ENCODE data around the gene CTNNBL1. TPM values are rescaled to one million over a fixed set of nuclear protein-coding genes. Genes with fewer than 3 reads are reported as not detected.

CTNNBL1 gene
- polyA plus RNA-seq, 4 donors: 36.2 to 66.5 (median 50.1) TPM

DNA sequence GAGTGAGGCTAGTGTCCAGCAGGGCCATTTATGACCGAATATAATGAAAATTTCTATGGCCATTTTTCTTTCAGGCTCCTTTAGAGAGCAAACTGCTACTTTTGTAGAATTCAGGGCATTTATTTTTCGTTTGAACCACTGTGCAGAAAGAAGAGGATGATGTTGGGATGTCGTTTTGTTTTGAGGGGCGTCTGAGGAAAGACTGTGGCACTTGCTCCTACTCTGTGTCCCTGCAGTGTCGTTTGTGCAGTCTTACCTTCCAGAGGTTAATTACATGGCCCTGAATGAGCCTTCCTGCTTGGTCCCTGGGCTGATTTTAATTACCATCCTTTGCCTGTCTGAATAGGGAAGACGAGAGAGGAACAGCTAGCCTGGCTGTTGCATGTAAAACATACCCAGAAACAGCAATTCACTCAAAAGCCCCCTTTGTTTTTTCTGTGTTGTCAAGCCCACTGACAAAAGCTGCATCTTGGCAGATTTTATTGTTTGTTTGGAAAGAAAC is 65.3 kb downstream of the CTNNBL1 start:
- H3K4me3 ChIP-seq (ENCODE audit: low read depth in 1 of 3, low read length in 3 of 3): no peak overlapping the region
- no peaks in the 10 kb centered on the region for H3K4me1 ChIP-seq (ENCODE audit: control insufficient read depth in 3 of 3, insufficient read depth in 2 of 3, low read depth in 1 of 3, low read length in 2 of 3)
- H3K27me3 ChIP-seq (ENCODE audit: control insufficient read depth in 3 of 3, insufficient read depth in 3 of 3, low read length in 3 of 3): no peaks in the 10 kb centered on the region
- WGBS, 3 donors: 84 to 93% (median 85%) methylated on average over 6 of the region's 6 CpGs
- H3K36me3 ChIP-seq (ENCODE audit: control insufficient read depth in 3 of 3, insufficient read depth in 2 of 3, low read depth in 1 of 3, low read length in 3 of 3): peaks cover 0 to 12% (median 8%) of the 10 kb centered on the region in 3 donors
- H3K27ac ChIP-seq (ENCODE audit: low read depth in 1 of 3, low read length in 2 of 3): no peak overlapping the region
- no peaks in the 10 kb centered on the region for H3K9me3 ChIP-seq (ENCODE audit: control insufficient read depth in 2 of 2, insufficient read depth in 1 of 2, low read depth in 1 of 2, low read length in 1 of 2)
- DNase-seq (no peak), FAIRE-seq (no peak)

DNA sequence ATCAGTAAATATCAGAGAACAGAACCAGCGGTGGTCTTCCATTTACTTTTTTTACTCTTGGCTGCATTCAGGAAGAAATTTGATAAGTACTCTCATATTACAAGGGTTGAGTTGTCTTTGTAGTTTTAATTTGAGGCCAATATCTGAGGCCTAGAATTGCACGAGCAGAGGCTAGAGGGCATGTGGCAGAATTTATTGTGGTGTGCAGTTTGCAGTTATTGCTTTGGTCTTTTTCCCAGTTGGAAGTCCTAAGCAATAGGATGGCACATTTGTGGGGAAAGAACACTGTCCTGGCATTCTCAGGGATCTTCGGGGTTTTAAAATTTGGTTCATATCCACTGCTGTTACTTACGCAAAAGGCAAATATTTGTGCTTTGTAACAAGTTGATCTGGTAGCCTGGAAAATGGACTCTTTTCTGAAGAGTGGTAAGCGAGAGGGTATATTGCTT is 66.0 kb downstream of the CTNNBL1 start:
- Histone ChIP-seq H3K9me3 (ENCODE audit: control insufficient read depth in 2 of 2, insufficient read depth in 1 of 2, low read depth in 1 of 2, low read length in 1 of 2) (no peaks in the 10 kb centered on the region), H3K4me3 (ENCODE audit: low read depth in 1 of 3, low read length in 3 of 3) (no peak overlapping the region), H3K27ac (ENCODE audit: low read depth in 1 of 3, low read length in 2 of 3) (no peak overlapping the region), H3K27me3 (ENCODE audit: control insufficient read depth in 3 of 3, insufficient read depth in 3 of 3, low read length in 3 of 3) (no peaks in the 10 kb centered on the region), H3K36me3 (ENCODE audit: control insufficient read depth in 3 of 3, insufficient read depth in 2 of 3, low read depth in 1 of 3, low read length in 3 of 3) (peaks cover 0 to 12% (median 8%) of the 10 kb centered on the region in 3 donors), H3K4me1 (ENCODE audit: control insufficient read depth in 3 of 3, insufficient read depth in 2 of 3, low read depth in 1 of 3, low read length in 2 of 3) (no peaks in the 10 kb centered on the region)
- no peak for DNase-seq
- no peak for FAIRE-seq
- WGBS, 3 donors: 95 to 96% (median 96%) methylated on average over 5 of the region's 5 CpGs

DNA sequence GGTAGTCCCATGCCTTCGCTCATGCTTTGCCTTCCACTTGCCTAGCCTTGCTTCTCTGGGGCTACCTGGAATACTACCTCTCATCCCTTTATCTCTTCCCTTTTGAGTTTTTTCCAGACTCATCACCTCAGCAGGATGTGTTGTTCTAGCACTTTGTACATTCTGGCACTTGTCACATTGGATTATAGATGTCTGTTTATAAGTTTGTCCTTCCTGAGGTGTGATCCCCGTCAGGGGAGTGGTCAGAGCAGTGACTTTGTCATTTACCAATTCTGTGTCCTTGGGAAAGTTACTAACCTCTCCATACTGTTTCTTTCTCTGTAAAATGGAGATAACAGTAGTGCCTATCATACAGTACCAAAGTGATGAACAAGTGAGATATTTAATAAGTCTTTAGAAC is 66.5 kb downstream of the CTNNBL1 start:
- FAIRE-seq (no peak), DNase-seq (no peak)

DNA sequence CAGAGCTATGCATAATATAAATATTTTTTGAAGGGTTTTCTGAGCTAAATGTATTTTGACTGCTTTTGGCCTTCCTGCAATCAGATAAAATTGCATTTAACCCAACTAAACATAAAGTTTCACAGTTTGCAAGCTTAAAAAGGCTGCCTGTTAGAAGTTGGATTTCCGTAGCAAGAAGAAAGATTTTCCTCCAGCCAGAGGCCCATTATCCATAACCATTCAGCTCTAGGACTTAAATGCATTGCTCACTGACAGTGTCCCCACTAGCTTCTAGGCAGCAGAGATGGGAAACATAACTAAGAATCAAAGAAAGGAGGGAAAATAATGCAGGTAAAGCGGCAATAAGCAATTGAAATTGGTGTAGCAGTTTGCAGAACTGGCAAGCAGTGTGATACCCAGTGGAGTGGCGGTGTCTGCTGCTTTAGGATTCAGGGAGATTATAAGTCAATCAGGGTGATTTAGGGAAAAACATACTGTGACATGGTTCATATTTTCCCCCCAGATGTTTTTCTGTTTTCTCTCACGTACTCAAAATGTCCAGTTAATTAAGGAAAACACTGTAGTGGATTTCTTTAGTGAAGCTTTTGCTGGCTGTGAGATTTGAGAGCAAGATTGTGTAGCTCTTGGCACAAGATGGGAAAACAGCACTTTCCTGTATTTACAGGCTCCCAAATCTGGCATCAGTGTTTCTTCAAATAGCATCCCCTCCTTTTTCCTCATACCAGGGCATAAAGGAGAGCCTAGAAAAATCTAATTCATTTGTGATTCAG is 69.1 kb downstream of the CTNNBL1 start:
- Histone ChIP-seq H3K27me3 (ENCODE audit: control insufficient read depth in 3 of 3, insufficient read depth in 3 of 3, low read length in 3 of 3) (no peaks in the 10 kb centered on the region), H3K27ac (ENCODE audit: low read depth in 1 of 3, low read length in 2 of 3) (no peak overlapping the region), H3K4me3 (ENCODE audit: low read depth in 1 of 3, low read length in 3 of 3) (no peak overlapping the region), H3K4me1 (ENCODE audit: control insufficient read depth in 3 of 3, insufficient read depth in 2 of 3, low read depth in 1 of 3, low read length in 2 of 3) (no peaks in the 10 kb centered on the region), H3K36me3 (ENCODE audit: control insufficient read depth in 3 of 3, insufficient read depth in 2 of 3, low read depth in 1 of 3, low read length in 3 of 3) (peaks cover 5 to 10% (median 6%) of the 10 kb centered on the region in 3 donors), H3K9me3 (ENCODE audit: control insufficient read depth in 2 of 2, insufficient read depth in 1 of 2, low read depth in 1 of 2, low read length in 1 of 2) (no peaks in the 10 kb centered on the region)
- no peak for FAIRE-seq
- DNase-seq: no peak
- 95 to 97% (median 96%) methylated on average over 4 of the region's 4 CpGs for WGBS, 3 donors

More for the DNA sequence above, 66.5 kb downstream of the CTNNBL1 start:
- no peaks in the 10 kb centered on the region for H3K27me3 ChIP-seq (ENCODE audit: control insufficient read depth in 3 of 3, insufficient read depth in 3 of 3, low read length in 3 of 3)
- no peaks in the 10 kb centered on the region for H3K4me1 ChIP-seq (ENCODE audit: control insufficient read depth in 3 of 3, insufficient read depth in 2 of 3, low read depth in 1 of 3, low read length in 2 of 3)
- H3K27ac ChIP-seq (ENCODE audit: low read depth in 1 of 3, low read length in 2 of 3): no peak overlapping the region
- H3K4me3 ChIP-seq (ENCODE audit: low read depth in 1 of 3, low read length in 3 of 3): no peak overlapping the region
- H3K36me3 ChIP-seq (ENCODE audit: control insufficient read depth in 3 of 3, insufficient read depth in 2 of 3, low read depth in 1 of 3, low read length in 3 of 3): peaks cover 4 to 12% (median 8%) of the 10 kb centered on the region in 3 donors
- H3K9me3 ChIP-seq (ENCODE audit: control insufficient read depth in 2 of 2, insufficient read depth in 1 of 2, low read depth in 1 of 2, low read length in 1 of 2): no peaks in the 10 kb centered on the region
- 89 to 96% (median 95%) methylated on average over 2 of the region's 2 CpGs for WGBS, 3 donors

DNA sequence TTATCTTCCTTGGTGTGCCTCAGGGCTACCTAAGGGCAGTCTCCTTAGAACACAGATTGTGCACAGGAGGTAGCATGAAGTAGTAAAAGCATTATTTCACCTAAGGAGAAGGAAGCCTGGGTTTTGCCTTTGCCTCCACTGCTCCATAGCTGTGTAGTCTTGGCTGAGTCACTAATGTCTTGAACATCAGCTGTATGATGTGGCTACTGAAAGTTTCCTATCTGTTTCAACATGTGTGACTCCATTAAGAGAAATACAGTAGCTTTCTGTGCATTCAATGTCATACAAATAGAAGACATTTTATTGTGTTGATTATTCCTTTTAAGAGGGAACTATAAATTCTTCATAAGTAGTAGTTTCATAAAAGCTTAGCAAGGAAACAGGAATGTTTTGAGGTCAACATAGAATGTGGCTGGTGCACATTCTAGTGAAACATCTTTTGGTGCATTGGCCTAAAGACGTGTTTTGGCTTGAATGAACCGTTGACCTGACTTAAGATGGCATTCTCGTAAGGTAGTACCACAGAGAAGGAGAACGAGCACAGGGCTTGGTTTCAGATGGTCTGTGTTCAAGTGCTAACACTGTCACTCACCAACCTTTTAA is 70.6 kb downstream of the CTNNBL1 start:
- Histone ChIP-seq H3K4me3 (ENCODE audit: low read depth in 1 of 3, low read length in 3 of 3) (no peak overlapping the region), H3K27ac (ENCODE audit: low read depth in 1 of 3, low read length in 2 of 3) (no peak overlapping the region), H3K27me3 (ENCODE audit: control insufficient read depth in 3 of 3, insufficient read depth in 3 of 3, low read length in 3 of 3) (no peaks in the 10 kb centered on the region), H3K9me3 (ENCODE audit: control insufficient read depth in 2 of 2, insufficient read depth in 1 of 2, low read depth in 1 of 2, low read length in 1 of 2) (no peaks in the 10 kb centered on the region), H3K36me3 (ENCODE audit: control insufficient read depth in 3 of 3, insufficient read depth in 2 of 3, low read depth in 1 of 3, low read length in 3 of 3) (peaks cover 2 to 6% (median 5%) of the 10 kb centered on the region in 3 donors), H3K4me1 (ENCODE audit: control insufficient read depth in 3 of 3, insufficient read depth in 2 of 3, low read depth in 1 of 3, low read length in 2 of 3) (no peaks in the 10 kb centered on the region)
- WGBS, 3 donors: 97% methylated on average over 4 of the region's 4 CpGs
- DNase-seq (no peak), FAIRE-seq (no peak)

DNA sequence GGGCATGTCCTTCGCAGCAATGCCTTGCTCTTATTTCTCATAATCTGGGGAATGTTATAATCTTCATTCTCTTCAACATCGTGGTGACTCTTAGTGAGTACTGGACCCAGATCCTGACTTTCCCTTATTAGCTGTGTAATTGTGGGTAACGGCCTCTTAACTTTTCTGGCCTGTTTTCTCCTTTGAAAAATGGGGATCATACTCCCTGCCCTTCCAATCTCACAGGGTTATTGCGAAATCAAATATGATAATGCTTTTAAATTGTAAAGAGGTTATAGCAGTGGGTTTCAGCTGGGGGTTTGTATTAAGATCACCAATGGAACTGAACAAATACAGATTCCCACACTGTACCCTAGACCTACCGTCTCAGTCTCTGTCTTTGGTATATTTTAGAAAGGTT is 77.1 kb downstream of the CTNNBL1 start:
- H3K4me1 ChIP-seq (ENCODE audit: control insufficient read depth in 3 of 3, insufficient read depth in 2 of 3, low read depth in 1 of 3, low read length in 2 of 3): no peaks in the 10 kb centered on the region
- H3K36me3 ChIP-seq (ENCODE audit: control insufficient read depth in 3 of 3, insufficient read depth in 2 of 3, low read depth in 1 of 3, low read length in 3 of 3): peaks cover 4 to 9% (median 9%) of the 10 kb centered on the region in 3 donors
- H3K27ac ChIP-seq (ENCODE audit: low read depth in 1 of 3, low read length in 2 of 3): no peak overlapping the region
- no peak overlapping the region for H3K4me3 ChIP-seq (ENCODE audit: low read depth in 1 of 3, low read length in 3 of 3)
- 94 to 95% (median 94%) methylated on average over 5 of the region's 5 CpGs for WGBS, 3 donors
- FAIRE-seq (no peak), DNase-seq (no peak)
- H3K27me3 ChIP-seq (ENCODE audit: control insufficient read depth in 3 of 3, insufficient read depth in 3 of 3, low read length in 3 of 3): no peaks in the 10 kb centered on the region
- H3K9me3 ChIP-seq (ENCODE audit: control insufficient read depth in 2 of 2, insufficient read depth in 1 of 2, low read depth in 1 of 2, low read length in 1 of 2): no peaks in the 10 kb centered on the region

DNA sequence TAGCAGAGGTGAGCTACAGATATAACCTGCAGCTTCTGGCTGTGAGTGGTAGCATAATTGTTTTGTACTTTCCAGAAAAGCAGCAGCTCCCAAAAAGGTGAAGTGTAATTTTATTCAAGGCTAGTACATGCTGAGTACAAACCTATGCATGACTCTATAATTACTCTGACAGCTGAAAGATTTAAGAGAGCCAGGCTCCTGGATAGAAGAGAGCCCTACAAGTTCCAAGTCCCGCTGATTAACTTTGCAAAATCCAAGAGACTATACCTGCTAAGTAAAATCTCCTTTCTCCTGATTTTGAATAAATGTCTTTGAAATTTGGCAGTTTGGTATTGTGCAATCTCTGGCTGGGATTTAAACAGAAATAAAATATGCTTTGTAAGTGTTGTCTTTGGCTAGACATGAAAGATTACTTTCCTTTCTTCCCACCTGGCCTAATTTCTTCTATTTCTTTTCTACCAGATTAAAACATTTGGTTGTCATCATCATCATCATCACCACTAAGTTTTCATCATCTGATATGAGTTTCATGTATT is 79.5 kb downstream of the CTNNBL1 start:
- H3K9me3 ChIP-seq (ENCODE audit: control insufficient read depth in 2 of 2, insufficient read depth in 1 of 2, low read depth in 1 of 2, low read length in 1 of 2): no peaks in the 10 kb centered on the region
- peaks cover 4 to 14% (median 7%) of the 10 kb centered on the region in 3 donors for H3K36me3 ChIP-seq (ENCODE audit: control insufficient read depth in 3 of 3, insufficient read depth in 2 of 3, low read depth in 1 of 3, low read length in 3 of 3)
- DNase-seq (no peak), FAIRE-seq (no peak)
- no peaks in the 10 kb centered on the region for H3K4me1 ChIP-seq (ENCODE audit: control insufficient read depth in 3 of 3, insufficient read depth in 2 of 3, low read depth in 1 of 3, low read length in 2 of 3)
- no peak overlapping the region for H3K27ac ChIP-seq (ENCODE audit: low read depth in 1 of 3, low read length in 2 of 3)
- 93 to 98% (median 96%) methylated on average over 1 of the region's 1 CpG for WGBS, 3 donors
- no peaks in the 10 kb centered on the region for H3K27me3 ChIP-seq (ENCODE audit: control insufficient read depth in 3 of 3, insufficient read depth in 3 of 3, low read length in 3 of 3)
- H3K4me3 ChIP-seq (ENCODE audit: low read depth in 1 of 3, low read length in 3 of 3): no peak overlapping the region

DNA sequence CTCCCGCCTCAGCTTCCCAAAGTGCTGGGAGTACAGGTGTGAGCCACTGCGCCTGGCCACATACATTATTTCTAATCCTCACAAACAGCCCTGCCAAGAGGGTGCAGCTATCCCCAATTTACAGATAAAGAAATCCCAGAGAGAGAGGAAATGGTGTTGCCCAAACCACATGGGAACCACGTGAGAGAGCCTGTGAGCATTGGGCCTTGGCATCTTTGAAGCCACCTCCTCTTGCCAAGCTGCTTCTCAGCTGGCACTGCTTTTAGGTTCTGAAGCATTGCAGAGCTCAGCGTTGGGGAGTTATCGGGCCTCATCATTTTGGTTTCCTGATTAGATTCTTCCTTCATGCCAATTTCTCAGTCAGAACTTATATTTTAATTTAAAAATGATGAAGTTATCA is 80.3 kb downstream of the CTNNBL1 start:
- Histone ChIP-seq H3K4me1 (ENCODE audit: control insufficient read depth in 3 of 3, insufficient read depth in 2 of 3, low read depth in 1 of 3, low read length in 2 of 3) (no peaks in the 10 kb centered on the region), H3K4me3 (ENCODE audit: low read depth in 1 of 3, low read length in 3 of 3) (no peak overlapping the region), H3K27me3 (ENCODE audit: control insufficient read depth in 3 of 3, insufficient read depth in 3 of 3, low read length in 3 of 3) (no peaks in the 10 kb centered on the region), H3K9me3 (ENCODE audit: control insufficient read depth in 2 of 2, insufficient read depth in 1 of 2, low read depth in 1 of 2, low read length in 1 of 2) (no peaks in the 10 kb centered on the region), H3K27ac (ENCODE audit: low read depth in 1 of 3, low read length in 2 of 3) (no peak overlapping the region), H3K36me3 (ENCODE audit: control insufficient read depth in 3 of 3, insufficient read depth in 2 of 3, low read depth in 1 of 3, low read length in 3 of 3) (peaks cover 4 to 14% (median 9%) of the 10 kb centered on the region in 3 donors)
- DNase-seq: no peak
- FAIRE-seq: no peak
- WGBS, 3 donors: 85 to 94% (median 89%) methylated on average over 5 of the region's 5 CpGs

Measured in small intestine (tissue), 7 donors.